H1 (cell line): Measurements from ENCODE around the gene CBFA2T2. TPM values are rescaled to one million over a fixed set of nuclear protein-coding genes. Genes with fewer than 3 reads are reported as not detected.

Experiments used
- BRCA1 ChIP-seq: IDR thresholded peaks from 2 replicates; pipeline ENCODE4 v1.6.1; 2012; ENCODE audit warnings: low read depth, low read length, improper control_type of control experiment
- CBX8 ChIP-seq: fragments of 300-800, 300-1000 bp; sonication (generic); IDR thresholded peaks from 2 replicates; pipeline ENCODE4 v1.7.1; 2016; ENCODE audit warnings: low read depth, low read length, borderline replicate concordance
- CEBPB ChIP-seq: IDR thresholded peaks from 2 replicates; pipeline ENCODE4 v1.6.1; 2012; ENCODE audit warnings: low read depth, low read length
- GABPA ChIP-seq: IDR thresholded peaks from 2 replicates; pipeline ENCODE4 v1.6.1; 2011; ENCODE audit warnings: mild to moderate bottlenecking, low read length, moderate library complexity, borderline replicate concordance; ENCODE audit not compliant: insufficient read depth
- HDAC2 ChIP-seq, 2 experiments: fragments of 300-600 bp in 1 of 2; sonication (generic) in 1 of 2; IDR thresholded peaks; 2 replicates each; pipeline ENCODE4 v1.6.1; 2011 to 2012; ENCODE audit warnings: low read depth in 2 of 2, low read length in 2 of 2, mild to moderate bottlenecking in 2 of 2, moderate library complexity in 2 of 2, borderline replicate concordance in 1 of 2, inconsistent platforms in 1 of 2
- MAFK ChIP-seq: IDR thresholded peaks from 2 replicates; pipeline ENCODE4 v1.6.1; 2012; ENCODE audit warnings: low read depth, mild to moderate bottlenecking, improper control_type of control experiment, low read length
- MAX ChIP-seq: IDR thresholded peaks from 2 replicates; pipeline ENCODE4 v1.6.1; 2012; ENCODE audit warnings: inconsistent platforms
- NANOG ChIP-seq: IDR thresholded peaks from 2 replicates; pipeline ENCODE4 v1.6.1; 2011; ENCODE audit warnings: low read length, low read depth, mild to moderate bottlenecking, inconsistent platforms; ENCODE audit not compliant: insufficient read depth, poor library complexity, severe bottlenecking
- POLR2A ChIP-seq, 2 experiments: IDR thresholded peaks; 1 replicate in 1 of 2; 2 replicates in 1 of 2; pipeline ENCODE4 v1.6.1; 2011; ENCODE audit warnings: low read depth in 2 of 2, low read length in 2 of 2, mild to moderate bottlenecking in 2 of 2; ENCODE audit errors: control extremely low read depth in 1 of 2
- POLR2AphosphoS5 ChIP-seq: IDR thresholded peaks from 2 replicates; pipeline ENCODE4 v1.6.1; 2011; ENCODE audit warnings: low read depth, low read length
- POU5F1 ChIP-seq: IDR thresholded peaks from 2 replicates; pipeline ENCODE4 v1.6.1; 2011; ENCODE audit warnings: low read depth, mild to moderate bottlenecking, low read length, moderate library complexity
- RBBP5 ChIP-seq: IDR thresholded peaks from 2 replicates; pipeline ENCODE4 v1.7.1; 2012; ENCODE audit warnings: low read depth, mild to moderate bottlenecking, inconsistent platforms, low read length, moderate library complexity, borderline replicate concordance
- RXRA ChIP-seq: IDR thresholded peaks from 2 replicates; pipeline ENCODE4 v1.6.1; 2011; ENCODE audit warnings: low read depth, mild to moderate bottlenecking, low read length, moderate library complexity; ENCODE audit not compliant: insufficient read depth
- SAP30 ChIP-seq: fragments of 300-600 bp; sonication (generic); IDR thresholded peaks from 2 replicates; pipeline ENCODE4 v1.7.1; 2012; ENCODE audit warnings: low read length, moderate library complexity, mild to moderate bottlenecking, inconsistent platforms; ENCODE audit not compliant: insufficient read depth, insufficient replicate concordance
- SIRT6 ChIP-seq: IDR thresholded peaks from one replicate; pipeline ENCODE4 v1.7.1; 2012; ENCODE audit warnings: low read length, inconsistent platforms
- SIX5 ChIP-seq: IDR thresholded peaks from 2 replicates; pipeline ENCODE4 v1.6.1; 2011; ENCODE audit warnings: mild to moderate bottlenecking, low read depth, low read length
- TBP ChIP-seq: IDR thresholded peaks from 2 replicates; pipeline ENCODE4 v1.6.1; 2011; ENCODE audit warnings: low read depth, low read length, improper control_type of control experiment
- TEAD4 ChIP-seq: IDR thresholded peaks from 2 replicates; pipeline ENCODE4 v1.6.1; 2012; ENCODE audit warnings: low read depth, low read length, inconsistent platforms, mixed read lengths
- polyA plus RNA-seq, 7 experiments: library from polyadenylated mRNA; depleted of rRNA in 3 of 7; stranded (reverse) in 5 of 7; unstranded in 2 of 7; fragments of >200 nt in 5 of 7; fragments of 200-250 nt in 2 of 7; gene quantifications; 1 replicate in 5 of 7; 2 replicates in 1 of 7; 4 replicates in 1 of 7; pipeline versions ENCODE4 v1.2.1 to v1.2.3, GENCODE V29; 2011 to 2013; ENCODE audit warnings: missing spikeins in 2 of 7, mixed read lengths in 2 of 7
- total RNA-seq: library from RNA; stranded (reverse); fragmentation: NEBNext Ultra II Directional; extraction: Animal tissue kit (Norgen Biotek cat#: 25700); gene quantifications from 2 replicates; pipeline ENCODE4 v1.2.1, GENCODE V29; 2021
- TF ChIP-seq, protein P1 (sequence below), 3 experiments: IDR thresholded peaks; 1 replicate in 2 of 3; 2 replicates in 1 of 3; pipeline versions ENCODE4 v1.5.1 to v1.6.1; 2011; ENCODE audit warnings: low read length in 3 of 3, mild to moderate bottlenecking in 3 of 3, inconsistent platforms in 2 of 3, low read depth in 1 of 3, moderate library complexity in 1 of 3; ENCODE audit not compliant: insufficient read depth in 1 of 3; ENCODE audit errors: control extremely low read depth in 1 of 3

The CBFA2T2 gene
- total and polyA plus RNA-seq, 2 of the 8 experiments (the other 6 are each of a cell fraction or from before 2014, with no cell fraction given) = 11.6 to 12.9 TPM

DNA sequence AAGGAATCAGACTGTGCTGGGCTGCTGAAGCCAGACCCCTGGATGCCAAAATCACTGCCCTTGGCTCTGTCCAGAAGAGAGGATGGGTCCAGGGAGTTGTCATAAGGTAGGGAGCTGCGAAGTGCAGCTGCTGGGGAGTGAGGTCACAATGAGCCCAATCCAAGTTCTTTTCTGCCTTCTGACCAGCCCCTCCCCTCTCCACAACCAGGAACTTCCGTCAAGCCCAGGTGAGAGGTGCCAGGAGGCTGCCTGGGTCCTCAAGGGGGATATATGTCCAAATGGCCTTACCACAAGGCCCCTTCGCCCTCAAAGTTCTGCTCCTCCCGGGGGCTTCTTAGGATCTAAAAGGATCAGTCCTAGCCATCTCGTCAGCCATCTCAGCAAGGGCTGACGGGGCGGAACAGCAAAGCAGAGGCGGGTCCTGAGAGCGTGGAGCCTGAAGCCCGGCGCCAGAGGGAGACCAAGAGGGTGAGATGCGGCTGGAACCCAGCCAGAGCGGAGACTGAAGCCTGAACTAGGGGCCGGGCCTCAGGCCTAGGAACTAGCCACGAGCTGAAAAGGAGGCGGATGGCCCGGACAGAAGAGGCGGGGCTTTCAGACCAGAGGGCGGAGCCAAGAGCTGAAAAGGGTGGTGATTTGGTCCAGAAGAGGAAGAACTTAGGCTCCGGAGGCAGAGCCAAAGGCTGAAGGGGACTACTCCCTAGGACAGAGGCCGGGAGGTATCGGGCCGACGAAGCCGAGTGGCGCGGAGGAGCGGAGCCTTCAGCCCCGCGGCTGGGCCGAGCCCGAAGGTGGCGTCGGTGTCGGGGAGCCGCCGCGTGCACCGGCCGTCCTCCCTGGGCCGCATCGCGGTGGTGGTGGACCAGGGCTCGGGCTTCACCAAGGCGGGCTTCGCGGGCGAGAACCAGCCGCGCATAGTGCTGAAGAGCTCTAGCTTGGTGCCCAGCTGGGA is 176.7 kb downstream of the CBFA2T2 start, which contains the start of gene ACTL10 (continued):
- TF ChIP-seq POU5F1 (no peak), BRCA1 (no peak), NANOG (no peak), SAP30 (no peak), CEBPB (no peak), RBBP5 (0 out of 2 replicates have a peak, but pooled peaks have one; percentile 67), TEAD4 (no peak), TBP (peak; percentile 85), SIX5 (no peak), POLR2A (IDR thresholded peaks at IDR 0.05; ENCODE audit: control extremely low read depth in 1 of 2, low read depth in 2 of 2, low read length in 2 of 2) (peak in 1 of 2 experiments; percentile 37; a peak in 1 of 3 replicates), CBX8 (no peak), MAFK (no peak), HDAC2 (IDR thresholded peaks at IDR 0.05; ENCODE audit: borderline replicate concordance in 1 of 2, low read depth in 2 of 2, low read length in 2 of 2) (no peak), POLR2AphosphoS5 (peak; percentile 52; the same call in 1 of the 2 replicates), RXRA (no peak), MAX (no peak; the same call in 1 of the 2 replicates), SIRT6 (no peak), GABPA (no peak)
- TF ChIP-seq, protein P1, sequence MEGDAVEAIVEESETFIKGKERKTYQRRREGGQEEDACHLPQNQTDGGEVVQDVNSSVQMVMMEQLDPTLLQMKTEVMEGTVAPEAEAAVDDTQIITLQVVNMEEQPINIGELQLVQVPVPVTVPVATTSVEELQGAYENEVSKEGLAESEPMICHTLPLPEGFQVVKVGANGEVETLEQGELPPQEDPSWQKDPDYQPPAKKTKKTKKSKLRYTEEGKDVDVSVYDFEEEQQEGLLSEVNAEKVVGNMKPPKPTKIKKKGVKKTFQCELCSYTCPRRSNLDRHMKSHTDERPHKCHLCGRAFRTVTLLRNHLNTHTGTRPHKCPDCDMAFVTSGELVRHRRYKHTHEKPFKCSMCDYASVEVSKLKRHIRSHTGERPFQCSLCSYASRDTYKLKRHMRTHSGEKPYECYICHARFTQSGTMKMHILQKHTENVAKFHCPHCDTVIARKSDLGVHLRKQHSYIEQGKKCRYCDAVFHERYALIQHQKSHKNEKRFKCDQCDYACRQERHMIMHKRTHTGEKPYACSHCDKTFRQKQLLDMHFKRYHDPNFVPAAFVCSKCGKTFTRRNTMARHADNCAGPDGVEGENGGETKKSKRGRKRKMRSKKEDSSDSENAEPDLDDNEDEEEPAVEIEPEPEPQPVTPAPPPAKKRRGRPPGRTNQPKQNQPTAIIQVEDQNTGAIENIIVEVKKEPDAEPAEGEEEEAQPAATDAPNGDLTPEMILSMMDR (IDR thresholded peaks at IDR 0.05; ENCODE audit: control extremely low read depth in 1 of 3, insufficient read depth in 1 of 3, low read depth in 1 of 3, low read length in 3 of 3) = peak in 1 of 3 experiments; percentile 6; a peak in 1 of 4 replicates
